Measurements from ENCODE around the gene NOMO2.
"Not testable (repeated sequence)": the region's sequence is repeated elsewhere in the genome, so short reads cannot be mapped to it uniquely, and the experiment has no call there.

DNA sequence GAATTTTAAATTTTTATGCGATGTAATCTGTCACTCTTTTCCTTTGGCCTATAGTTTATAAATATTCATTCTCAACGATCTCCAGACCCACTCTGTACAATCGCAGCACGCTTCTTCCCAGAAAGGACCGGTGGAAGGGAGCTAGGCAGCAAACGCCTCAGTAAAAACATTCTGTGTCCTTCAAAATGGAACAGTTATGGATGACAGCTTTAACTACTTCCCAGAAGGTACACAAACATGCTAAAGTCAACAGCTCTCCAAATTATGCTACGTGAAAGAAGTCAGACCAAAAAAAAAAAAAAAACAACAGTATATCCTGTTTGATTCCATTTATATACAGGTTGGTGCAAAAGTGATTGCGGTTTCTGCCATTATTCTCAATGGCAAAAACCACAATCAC, 125.9 kb downstream of the NOMO2 start:
- TF ChIP-seq, protein P1, sequence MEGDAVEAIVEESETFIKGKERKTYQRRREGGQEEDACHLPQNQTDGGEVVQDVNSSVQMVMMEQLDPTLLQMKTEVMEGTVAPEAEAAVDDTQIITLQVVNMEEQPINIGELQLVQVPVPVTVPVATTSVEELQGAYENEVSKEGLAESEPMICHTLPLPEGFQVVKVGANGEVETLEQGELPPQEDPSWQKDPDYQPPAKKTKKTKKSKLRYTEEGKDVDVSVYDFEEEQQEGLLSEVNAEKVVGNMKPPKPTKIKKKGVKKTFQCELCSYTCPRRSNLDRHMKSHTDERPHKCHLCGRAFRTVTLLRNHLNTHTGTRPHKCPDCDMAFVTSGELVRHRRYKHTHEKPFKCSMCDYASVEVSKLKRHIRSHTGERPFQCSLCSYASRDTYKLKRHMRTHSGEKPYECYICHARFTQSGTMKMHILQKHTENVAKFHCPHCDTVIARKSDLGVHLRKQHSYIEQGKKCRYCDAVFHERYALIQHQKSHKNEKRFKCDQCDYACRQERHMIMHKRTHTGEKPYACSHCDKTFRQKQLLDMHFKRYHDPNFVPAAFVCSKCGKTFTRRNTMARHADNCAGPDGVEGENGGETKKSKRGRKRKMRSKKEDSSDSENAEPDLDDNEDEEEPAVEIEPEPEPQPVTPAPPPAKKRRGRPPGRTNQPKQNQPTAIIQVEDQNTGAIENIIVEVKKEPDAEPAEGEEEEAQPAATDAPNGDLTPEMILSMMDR (optimal IDR thresholded peaks at IDR 0.05 in 1 of 3, IDR thresholded peaks at IDR 0.05 in 1 of 3, conservative IDR thresholded peaks at IDR 0.05 in 1 of 3; ENCODE audit: extremely low read depth in 1 of 3, insufficient read depth in 2 of 3, low read length in 3 of 3): not testable (repeated sequence)
- not testable (repeated sequence) for TF ChIP-seq EZH2 (IDR thresholded peaks at IDR 0.05; ENCODE audit: low read length)
